Measurements from ENCODE around the gene AMER2. TPM values are rescaled to one million over a fixed set of nuclear protein-coding genes. Genes with fewer than 3 reads are reported as not detected.

AMER2 gene
- total RNA-seq, 1 donor from 2014 or later = 0.31 TPM

DNA sequence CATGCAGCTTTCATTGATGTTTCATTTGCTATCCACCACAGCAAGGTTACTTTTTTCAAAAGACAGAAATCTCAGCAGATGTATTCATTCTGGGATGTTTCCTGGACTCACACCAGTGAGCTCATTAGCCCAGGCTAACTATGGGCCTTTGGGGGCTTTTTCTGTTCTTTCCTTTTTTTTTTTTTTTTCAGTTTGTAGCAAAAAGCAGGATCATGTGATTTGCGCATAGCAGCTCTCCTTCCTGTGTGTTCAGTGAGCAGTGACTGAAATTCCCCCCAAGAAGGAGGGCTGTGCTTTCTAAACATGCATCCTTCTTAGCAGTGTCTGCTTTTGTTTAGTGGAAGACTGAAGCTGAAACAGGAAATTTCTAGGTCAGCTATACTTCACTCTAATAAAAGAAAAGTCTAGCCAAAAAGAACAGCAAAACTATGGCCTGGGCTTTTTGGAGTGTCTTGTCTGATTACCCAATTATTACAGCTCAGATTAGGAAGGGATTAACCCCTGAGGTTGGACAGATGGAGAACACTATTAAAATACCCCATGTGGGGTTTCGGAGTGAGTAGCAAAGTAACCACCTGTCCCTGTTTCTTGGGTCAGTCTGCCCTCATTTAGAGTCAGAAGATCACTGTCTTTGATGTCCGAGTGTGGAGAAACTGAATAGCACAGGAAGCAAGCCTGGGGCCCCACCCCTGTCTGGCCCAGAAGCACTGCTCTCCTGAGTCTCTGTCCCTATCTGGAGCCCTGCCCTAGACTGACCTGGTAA is 8.9 kb upstream of the AMER2 start:
- peaks cover 42% of the 10 kb centered on the region for H3K27me3 Mint-ChIP-seq
- H3K4me1 Mint-ChIP-seq (ENCODE audit: unreplicated experiment) = peaks cover 11% of the 10 kb centered on the region
- TF ChIP-seq, protein P1, sequence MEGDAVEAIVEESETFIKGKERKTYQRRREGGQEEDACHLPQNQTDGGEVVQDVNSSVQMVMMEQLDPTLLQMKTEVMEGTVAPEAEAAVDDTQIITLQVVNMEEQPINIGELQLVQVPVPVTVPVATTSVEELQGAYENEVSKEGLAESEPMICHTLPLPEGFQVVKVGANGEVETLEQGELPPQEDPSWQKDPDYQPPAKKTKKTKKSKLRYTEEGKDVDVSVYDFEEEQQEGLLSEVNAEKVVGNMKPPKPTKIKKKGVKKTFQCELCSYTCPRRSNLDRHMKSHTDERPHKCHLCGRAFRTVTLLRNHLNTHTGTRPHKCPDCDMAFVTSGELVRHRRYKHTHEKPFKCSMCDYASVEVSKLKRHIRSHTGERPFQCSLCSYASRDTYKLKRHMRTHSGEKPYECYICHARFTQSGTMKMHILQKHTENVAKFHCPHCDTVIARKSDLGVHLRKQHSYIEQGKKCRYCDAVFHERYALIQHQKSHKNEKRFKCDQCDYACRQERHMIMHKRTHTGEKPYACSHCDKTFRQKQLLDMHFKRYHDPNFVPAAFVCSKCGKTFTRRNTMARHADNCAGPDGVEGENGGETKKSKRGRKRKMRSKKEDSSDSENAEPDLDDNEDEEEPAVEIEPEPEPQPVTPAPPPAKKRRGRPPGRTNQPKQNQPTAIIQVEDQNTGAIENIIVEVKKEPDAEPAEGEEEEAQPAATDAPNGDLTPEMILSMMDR (conservative IDR thresholded peaks at IDR 0.05) = no peak
- no peak overlapping the region for H3K4me3 Mint-ChIP-seq
- no peak for DNase-seq (ENCODE audit: extremely low spot score, unreplicated experiment)
- H3K27ac Mint-ChIP-seq = no peak overlapping the region
- H3K36me3 Mint-ChIP-seq = no peaks in the 10 kb centered on the region
- H3K9me3 Mint-ChIP-seq = no peaks in the 10 kb centered on the region

DNA sequence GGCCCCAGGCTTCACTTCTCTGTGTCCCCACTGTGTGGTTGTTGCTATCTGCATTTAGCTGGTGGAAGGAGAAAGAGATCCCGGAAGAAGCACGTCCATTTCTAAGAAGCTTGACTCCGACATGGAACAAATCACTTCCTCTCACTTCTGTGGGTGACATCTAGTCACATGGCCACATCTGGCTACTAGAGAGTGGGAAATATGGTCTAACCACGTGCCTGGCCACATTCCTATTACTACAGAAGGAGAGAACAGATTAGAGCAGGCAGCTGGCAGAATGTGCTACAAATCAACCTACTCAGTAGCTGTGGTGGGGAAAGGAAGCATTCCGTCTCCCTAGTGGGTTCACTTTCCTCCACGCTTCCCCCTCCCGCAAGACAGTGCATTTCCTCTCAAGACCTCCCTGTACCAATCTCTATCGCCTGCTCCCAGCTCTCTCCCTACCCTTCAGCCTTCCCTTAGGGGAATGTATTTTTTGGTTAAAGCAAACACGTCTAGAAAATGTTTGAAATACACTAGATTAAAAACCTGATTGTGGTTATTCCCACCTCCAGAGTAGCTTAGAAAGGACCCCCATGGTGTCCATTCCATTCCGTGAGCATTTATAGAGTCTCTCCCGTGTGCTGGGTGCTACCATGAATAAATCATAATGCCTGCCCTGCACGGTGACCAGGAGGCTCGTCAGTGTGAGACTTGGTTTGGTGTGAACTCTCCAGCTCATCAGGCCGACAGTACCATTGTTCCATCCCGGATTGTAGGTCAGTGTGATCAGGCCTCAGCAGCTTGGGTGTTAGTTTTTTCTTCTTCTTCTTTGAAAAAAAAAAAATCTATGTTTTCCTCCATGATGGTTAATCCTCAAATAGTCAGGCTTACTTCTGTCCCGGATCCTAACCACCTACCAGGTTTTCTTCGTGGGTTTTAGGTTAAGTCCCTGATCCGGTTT is 8.0 kb upstream of the AMER2 start:
- no peaks in the 10 kb centered on the region for H3K36me3 Mint-ChIP-seq
- no peak overlapping the region for H3K4me3 Mint-ChIP-seq
- TF ChIP-seq, protein P1 (conservative IDR thresholded peaks at IDR 0.05) = no peak
- H3K9me3 Mint-ChIP-seq = no peaks in the 10 kb centered on the region
- DNase-seq (ENCODE audit: extremely low spot score, unreplicated experiment) = no peak
- no peak overlapping the region for H3K27ac Mint-ChIP-seq
- peaks cover 46% of the 10 kb centered on the region for H3K27me3 Mint-ChIP-seq
- H3K4me1 Mint-ChIP-seq (ENCODE audit: unreplicated experiment) = peaks cover 11% of the 10 kb centered on the region

DNA sequence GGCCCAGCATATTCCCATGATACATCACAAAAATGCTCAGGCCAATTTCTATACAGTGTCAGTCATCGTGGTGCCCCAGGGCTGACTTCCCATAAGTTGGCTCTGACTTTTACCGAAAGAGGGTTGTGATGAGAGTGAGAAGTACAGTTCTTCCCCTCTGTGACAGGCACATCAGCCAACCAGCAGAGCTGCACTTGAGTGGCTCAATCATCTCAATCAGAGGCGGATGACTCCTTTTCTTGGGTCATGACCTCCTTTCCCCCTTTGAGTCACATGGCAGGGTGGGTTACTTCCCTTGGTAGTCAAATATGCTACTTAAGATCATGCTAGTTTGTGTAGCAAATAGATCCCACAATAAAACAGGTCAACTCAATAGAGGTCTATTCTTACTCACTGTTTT is 6.9 kb upstream of the AMER2 start:
- TF ChIP-seq, protein P1 (conservative IDR thresholded peaks at IDR 0.05) = no peak
- no peak for DNase-seq (ENCODE audit: extremely low spot score, unreplicated experiment)
- Mint-ChIP-seq H3K36me3 (no peaks in the 10 kb centered on the region), H3K27ac (no peak overlapping the region), H3K4me3 (no peak overlapping the region), H3K27me3 (peaks cover 50% of the 10 kb centered on the region), H3K9me3 (no peaks in the 10 kb centered on the region), H3K4me1 (ENCODE audit: unreplicated experiment) (peaks cover 11% of the 10 kb centered on the region)

DNA sequence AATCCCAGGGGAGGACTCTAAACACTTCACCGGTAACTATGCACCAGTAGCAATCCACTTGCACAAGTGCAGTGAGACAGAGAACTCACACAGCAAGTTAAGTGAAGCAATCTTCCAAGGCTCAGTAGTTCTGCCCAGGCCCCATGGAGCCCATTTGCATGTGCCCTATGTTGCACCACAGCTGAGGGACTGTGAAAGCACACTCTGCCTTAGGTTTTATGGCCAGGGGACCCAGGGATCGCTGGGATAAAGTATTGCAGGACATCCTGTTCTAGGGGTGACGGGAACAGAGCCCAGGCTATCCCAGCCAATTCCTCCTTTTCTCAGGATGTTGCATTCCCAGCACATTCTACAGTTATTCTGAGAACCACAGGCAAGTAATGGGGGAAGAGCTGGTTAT is 6.0 kb upstream of the AMER2 start:
- TF ChIP-seq, protein P1 (conservative IDR thresholded peaks at IDR 0.05) = no peak
- Mint-ChIP-seq H3K4me1 (ENCODE audit: unreplicated experiment) (peaks cover 11% of the 10 kb centered on the region), H3K9me3 (no peaks in the 10 kb centered on the region), H3K27ac (no peak overlapping the region), H3K27me3 (peaks cover 59% of the 10 kb centered on the region), H3K4me3 (no peak overlapping the region), H3K36me3 (no peaks in the 10 kb centered on the region)
- DNase-seq (ENCODE audit: extremely low spot score, unreplicated experiment) = no peak

DNA sequence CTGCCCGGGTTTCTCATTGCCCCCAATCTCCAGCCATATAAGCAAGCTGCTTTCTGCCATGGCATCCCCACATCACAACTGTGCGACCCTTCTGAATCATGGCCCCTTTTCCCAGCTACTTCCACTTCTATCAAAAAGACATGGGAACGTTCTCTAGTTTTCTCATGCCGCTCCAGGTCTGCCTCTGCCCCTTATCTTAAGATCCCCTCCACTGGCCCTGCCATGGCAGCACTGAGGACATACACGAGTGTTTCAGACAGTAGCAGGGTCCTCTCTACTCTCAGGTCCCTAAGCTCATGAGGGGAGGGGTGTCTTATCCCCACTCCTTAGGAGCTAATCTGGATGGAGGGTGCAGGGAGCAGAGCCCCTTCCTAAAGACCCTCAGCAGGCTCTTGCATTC is 5.5 kb upstream of the AMER2 start:
- no peak for DNase-seq (ENCODE audit: extremely low spot score, unreplicated experiment)
- Mint-ChIP-seq H3K4me1 (ENCODE audit: unreplicated experiment) (peaks cover 11% of the 10 kb centered on the region), H3K4me3 (no peak overlapping the region), H3K27me3 (peaks cover 63% of the 10 kb centered on the region), H3K9me3 (no peaks in the 10 kb centered on the region), H3K27ac (no peak overlapping the region), H3K36me3 (no peaks in the 10 kb centered on the region)
- TF ChIP-seq, protein P1 (conservative IDR thresholded peaks at IDR 0.05) = no peak

Data from type B pancreatic cell (in vitro differentiated cells).